A673 (cell line): ENCODE results near the gene CDH4. TPM values are rescaled to one million over a fixed set of nuclear protein-coding genes. Genes with fewer than 3 reads are reported as not detected.

Source experiments
- BruUV-seq: library from RNA; stranded (reverse); fragments of 400-500 nt; replicated peaks from 2 replicates; lab custom pipeline; 2021; lab: Mats Ljungman, UMichigan
- CTCF ChIA-PET: fragments of 300-600 bp; sonication (Branson Sonifier 250); formaldehyde crosslinking; loops from one replicate; lab custom pipeline; 2022; ENCODE audit warnings: antibody characterized with exemption; lab: Charles Lee
- POLR2A ChIA-PET: fragments of 300-600 bp; sonication (Branson Sonifier 250); formaldehyde crosslinking; loops from one replicate; lab custom pipeline; 2022; ENCODE audit warnings: antibody characterized with exemption; ENCODE audit not compliant: low non-redundant PET; lab: Charles Lee
- DNase-seq: peaks from one replicate; pipeline ENCODE4 v3.0.0-alpha.2; 2015; ENCODE audit warnings: low spot score
- H3K27ac ChIP-seq: fragments of 200-600 bp; sonication (generic); 2 replicates; pipeline ENCODE4 v1.5.1; 2016; ENCODE audit warnings: mixed run types, low read depth, mild to moderate bottlenecking, mixed read lengths, antibody characterized with exemption, low read length; ENCODE audit not compliant: poor library complexity, severe bottlenecking
- H3K27me3 ChIP-seq: fragments of 200-600 bp; sonication (generic); replicated peaks from 2 replicates; pipeline ENCODE4 v1.6.1; 2017; ENCODE audit warnings: mixed run types, low read depth, mild to moderate bottlenecking, mixed read lengths, antibody characterized with exemption, low read length; ENCODE audit not compliant: insufficient read depth, poor library complexity
- H3K36me3 ChIP-seq: fragments of 200-600 bp; sonication (generic); 2 replicates; pipeline ENCODE4 v1.6.1; 2016; ENCODE audit warnings: mixed run types, mild to moderate bottlenecking, mixed read lengths, antibody characterized with exemption, low read length; ENCODE audit not compliant: insufficient read depth, poor library complexity, severe bottlenecking
- H3K4me1 ChIP-seq: fragments of 200-600 bp; sonication (generic); 2 replicates; pipeline ENCODE4 v1.6.1; 2017; ENCODE audit warnings: mixed run types, mild to moderate bottlenecking, mixed read lengths, antibody characterized with exemption, low read length; ENCODE audit not compliant: insufficient read depth, poor library complexity, severe bottlenecking
- H3K4me3 ChIP-seq: fragments of 200-600 bp; sonication (generic); 2 replicates; pipeline ENCODE4 v1.5.1; 2016; ENCODE audit warnings: low read depth, mixed run types, mild to moderate bottlenecking, mixed read lengths, low read length; ENCODE audit not compliant: poor library complexity, severe bottlenecking
- H3K9me3 ChIP-seq: fragments of 200-600 bp; sonication (generic); 2 replicates; pipeline ENCODE4 v1.6.1; 2016; ENCODE audit warnings: mixed run types, low read depth, mild to moderate bottlenecking, mixed read lengths, antibody characterized with exemption, low read length; ENCODE audit not compliant: poor library complexity, severe bottlenecking
- CTCF ChIP-seq: fragments of 300-800, 200-600 bp; sonication (generic); conservative IDR thresholded peaks from 2 replicates; pipeline ENCODE4 v1.5.1; 2017; ENCODE audit warnings: low read depth, mild to moderate bottlenecking, antibody characterized with exemption, low read length, moderate library complexity, mixed read lengths
- EZH2 ChIP-seq: fragments of 200-600 bp; sonication (generic); IDR thresholded peaks from 2 replicates; pipeline ENCODE4 v1.6.1; 2017; ENCODE audit warnings: borderline replicate concordance, low read depth, mild to moderate bottlenecking, mixed read lengths, antibody characterized with exemption, low read length; ENCODE audit not compliant: poor library complexity, severe bottlenecking
- intact Hi-C: fragments of 100-400 bp; cut with micrococcal nuclease; formaldehyde crosslinking; loops from one replicate; pipeline ENCODE4 v1.10.0; 2022; ENCODE audit not compliant: unreplicated experiment
- total RNA-seq: library from RNA; stranded (reverse); gene quantifications from 2 replicates; pipeline ENCODE4 v1.2.3, GENCODE V29; 2021

Gene CDH4
- total RNA-seq, 1 experiment from 2014 or later: 8.3 TPM

GRCh38 chr20:61859767-61860166 is 607.7 kb downstream of the CDH4 start:
- DNase-seq: no peak
- CTCF ChIA-PET: no interaction called here

GRCh38 chr20:61860260-61860987 is 608.4 kb downstream of the CDH4 start:
- no peak overlapping the region for H3K27ac ChIP-seq
- H3K36me3 ChIP-seq: no peaks in the 10 kb centered on the region
- intact Hi-C loops: no loop called here
- CTCF ChIA-PET: no interaction called here
- BruUV-seq: no TSS peak
- no peak overlapping the region for H3K4me3 ChIP-seq
- TF ChIP-seq CTCF: no peak
- TF ChIP-seq EZH2: no peak
- no peaks in the 10 kb centered on the region for H3K9me3 ChIP-seq
- no peak for DNase-seq
- H3K27me3 ChIP-seq: no peaks in the 10 kb centered on the region
- H3K4me1 ChIP-seq: no peaks in the 10 kb centered on the region
- POLR2A ChIA-PET: no interaction called here

More at GRCh38 chr20:61859767-61860166, 607.7 kb downstream of the CDH4 start:
- no peaks in the 10 kb centered on the region for H3K9me3 ChIP-seq
- intact Hi-C loops: no loop called here
- no peak overlapping the region for H3K27ac ChIP-seq
- H3K4me1 ChIP-seq: no peaks in the 10 kb centered on the region
- TF ChIP-seq CTCF (no peak), EZH2 (no peak)
- no peaks in the 10 kb centered on the region for H3K27me3 ChIP-seq
- H3K4me3 ChIP-seq: no peak overlapping the region
- POLR2A ChIA-PET: no interaction called here
- no peaks in the 10 kb centered on the region for H3K36me3 ChIP-seq
- no TSS peak for BruUV-seq

- intact Hi-C loops: no loop called here
- CTCF ChIA-PET: no interaction called here
- Histone ChIP-seq H3K27ac (no peak overlapping the region), H3K4me3 (no peak overlapping the region), H3K36me3 (no peaks in the 10 kb centered on the region), H3K4me1 (no peaks in the 10 kb centered on the region), H3K9me3 (no peaks in the 10 kb centered on the region), H3K27me3 (no peaks in the 10 kb centered on the region)
- BruUV-seq: no TSS peak
- POLR2A ChIA-PET: no interaction called here
- DNase-seq: no peak
- TF ChIP-seq EZH2 (no peak), CTCF (no peak)
Measured at GRCh38 chr20:61861054-61861841, 609.2 kb downstream of the CDH4 start.
